Measurements from ENCODE around the gene VARS1. TPM values are rescaled to one million over a fixed set of nuclear protein-coding genes. Genes with fewer than 3 reads are reported as not detected.
"Not testable (repeated sequence)": the region's sequence is repeated elsewhere in the genome, so short reads cannot be mapped to it uniquely, and the experiment has no call there.

Gene VARS1
- total RNA-seq, 1 experiment from 2014 or later = 89.8 TPM

DNA sequence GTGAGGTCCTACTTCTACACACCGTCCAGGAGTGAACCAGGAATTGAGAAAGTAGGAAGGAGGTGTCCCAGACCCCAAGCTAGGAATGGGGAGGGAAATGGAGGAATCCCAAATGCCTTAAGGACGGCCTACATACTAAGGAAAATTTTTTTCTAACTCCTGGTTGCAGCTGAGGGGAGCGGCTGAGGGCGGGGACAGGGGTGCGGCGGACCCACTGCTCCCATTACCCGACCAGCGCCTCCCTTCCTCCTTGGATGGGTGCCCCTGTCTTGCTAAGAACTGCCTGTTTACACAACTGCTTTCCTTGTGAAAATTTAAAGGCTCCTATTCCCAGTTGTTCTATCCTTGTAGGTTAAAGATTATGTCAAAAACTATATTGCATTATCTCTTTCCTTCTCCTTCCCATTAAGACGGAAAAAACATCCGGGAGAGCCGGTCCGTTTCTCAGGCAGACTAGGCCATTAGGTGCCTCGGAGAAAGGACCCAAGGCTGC lies 31.3 kb upstream of the VARS1 start:
- ChIA-PET POLR2A (ENCODE audit: unreplicated experiment) (interaction anchor here (0.5 to 2.5 kb wide), 24 partner anchors 9 to 1767 kb away, joined by 3 to 54 read pairs (median 5); partner anchors contain the start of genes CLIC1, DDX39B, GPANK1 and HSPA1A), CTCF (interaction anchor here (0.6 to 1.1 kb wide), 4 partner anchors 12 to 52 kb away, joined by 3 to 7 read pairs (median 4); partner anchors contain the start of genes LSM2 and VARS1)
- H3K9ac ChIP-seq (ENCODE audit: low read length) = peak overlapping the region; percentile 66
- intact Hi-C loops (cut with micrococcal nuclease) = no loop called here
- ATAC-seq (peak; percentile 47), DNase-seq (no peak)
- H4K20me1 ChIP-seq (ENCODE audit: low read length) = peaks cover 21% of the 10 kb centered on the region
- peak overlapping the region; percentile 66 for H3K4me3 ChIP-seq (ENCODE audit: low read length)
- peak overlapping the region; percentile 89 for H3K4me2 ChIP-seq (ENCODE audit: low read length)
- H3K9me3 ChIP-seq (ENCODE audit: low read length) = no peaks in the 10 kb centered on the region
- no peaks in the 10 kb centered on the region for H3K36me3 ChIP-seq (ENCODE audit: low read depth, low read length)
- BruUV-seq (replicated peaks) = no TSS peak
- peaks cover 65% of the 10 kb centered on the region for H3K79me2 ChIP-seq (ENCODE audit: low read length)
- peak overlapping the region; percentile 57 for H2AFZ ChIP-seq (ENCODE audit: low read length)
- peak overlapping the region; percentile 82 for H3K27ac ChIP-seq (ENCODE audit: low read length)
- no peaks in the 10 kb centered on the region for H3K9me2 ChIP-seq (replicated peaks; ENCODE audit: low read length)
- H3F3A ChIP-seq (ENCODE audit: low read length, unreplicated experiment) = peaks cover 6% of the 10 kb centered on the region
- TF ChIP-seq, protein P1, sequence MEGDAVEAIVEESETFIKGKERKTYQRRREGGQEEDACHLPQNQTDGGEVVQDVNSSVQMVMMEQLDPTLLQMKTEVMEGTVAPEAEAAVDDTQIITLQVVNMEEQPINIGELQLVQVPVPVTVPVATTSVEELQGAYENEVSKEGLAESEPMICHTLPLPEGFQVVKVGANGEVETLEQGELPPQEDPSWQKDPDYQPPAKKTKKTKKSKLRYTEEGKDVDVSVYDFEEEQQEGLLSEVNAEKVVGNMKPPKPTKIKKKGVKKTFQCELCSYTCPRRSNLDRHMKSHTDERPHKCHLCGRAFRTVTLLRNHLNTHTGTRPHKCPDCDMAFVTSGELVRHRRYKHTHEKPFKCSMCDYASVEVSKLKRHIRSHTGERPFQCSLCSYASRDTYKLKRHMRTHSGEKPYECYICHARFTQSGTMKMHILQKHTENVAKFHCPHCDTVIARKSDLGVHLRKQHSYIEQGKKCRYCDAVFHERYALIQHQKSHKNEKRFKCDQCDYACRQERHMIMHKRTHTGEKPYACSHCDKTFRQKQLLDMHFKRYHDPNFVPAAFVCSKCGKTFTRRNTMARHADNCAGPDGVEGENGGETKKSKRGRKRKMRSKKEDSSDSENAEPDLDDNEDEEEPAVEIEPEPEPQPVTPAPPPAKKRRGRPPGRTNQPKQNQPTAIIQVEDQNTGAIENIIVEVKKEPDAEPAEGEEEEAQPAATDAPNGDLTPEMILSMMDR (conservative IDR thresholded peaks at IDR 0.05; ENCODE audit: low read depth, low read length) = no peak
- TF ChIP-seq EZH2phosphoT487 (IDR thresholded peaks at IDR 0.05; ENCODE audit: borderline replicate concordance, low read length) = no peak
- TF ChIP-seq EZH2 (IDR thresholded peaks at IDR 0.05; ENCODE audit: low read length, unreplicated experiment) = no peak
- H3K4me1 ChIP-seq (ENCODE audit: insufficient read depth, low read length) = peaks cover 47% of the 10 kb centered on the region
- H3K27me3 ChIP-seq (ENCODE audit: low read length) = no peaks in the 10 kb centered on the region

DNA sequence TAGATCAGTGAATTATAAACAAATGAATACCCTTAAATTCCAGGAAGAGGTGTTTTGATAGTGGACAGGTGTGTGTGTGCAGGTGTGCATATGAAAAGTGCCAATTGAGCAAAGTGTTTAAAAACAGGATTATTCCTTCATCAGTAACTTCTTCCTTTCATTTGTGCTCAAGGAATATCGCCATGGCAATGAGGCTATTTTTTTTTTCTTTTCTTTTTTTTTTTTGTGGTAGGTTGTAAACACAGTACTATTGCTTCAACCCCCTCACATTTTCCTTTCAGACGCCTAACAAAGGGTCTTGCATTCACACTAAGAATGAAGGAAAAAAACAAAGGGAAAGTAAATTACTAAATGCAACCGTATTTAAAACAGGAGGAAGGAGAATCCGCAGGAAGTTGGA lies 30.0 kb upstream of the VARS1 start:
- H3K79me2 ChIP-seq (ENCODE audit: low read length) = peaks cover 62% of the 10 kb centered on the region
- peak overlapping the region; percentile 5; the same call in 1 of the 2 replicates for H3K9ac ChIP-seq (ENCODE audit: low read length)
- peaks cover 14% of the 10 kb centered on the region for H4K20me1 ChIP-seq (ENCODE audit: low read length)
- peak overlapping the region; percentile 82 for H3K27ac ChIP-seq (ENCODE audit: low read length)
- H3K4me2 ChIP-seq (ENCODE audit: low read length) = peak overlapping the region; percentile 89
- TF ChIP-seq EZH2phosphoT487 (IDR thresholded peaks at IDR 0.05; ENCODE audit: borderline replicate concordance, low read length) (no peak), EZH2 (IDR thresholded peaks at IDR 0.05; ENCODE audit: low read length, unreplicated experiment) (no peak)
- TF ChIP-seq, protein P1 (conservative IDR thresholded peaks at IDR 0.05; ENCODE audit: low read depth, low read length) = no peak
- H3K9me3 ChIP-seq (ENCODE audit: low read length) = no peaks in the 10 kb centered on the region
- POLR2A ChIA-PET (ENCODE audit: unreplicated experiment) = interaction anchor here (0.8 to 2.5 kb wide), 2 partner anchors 10 to 11 kb away, joined by 5 to 54 read pairs; partner anchors contain the start of genes HSPA1A and HSPA1L
- no peaks in the 10 kb centered on the region for H3K36me3 ChIP-seq (ENCODE audit: low read depth, low read length)
- H3F3A ChIP-seq (ENCODE audit: low read length, unreplicated experiment) = peaks cover 12% of the 10 kb centered on the region
- no peaks in the 10 kb centered on the region for H3K9me2 ChIP-seq (replicated peaks; ENCODE audit: low read length)
- H3K4me1 ChIP-seq (ENCODE audit: insufficient read depth, low read length) = peaks cover 49% of the 10 kb centered on the region
- H3K27me3 ChIP-seq (ENCODE audit: low read length) = no peaks in the 10 kb centered on the region
- CTCF ChIA-PET = interaction anchor here (0.8 kb wide), 1 partner anchor 10 kb away, joined by 5 read pairs; the partner anchor contains the start of gene HSPA1A
- H3K4me3 ChIP-seq (ENCODE audit: low read length) = peak overlapping the region; percentile 58
- no TSS peak for BruUV-seq (replicated peaks)
- H2AFZ ChIP-seq (ENCODE audit: low read length) = no peak overlapping the region
- ATAC-seq (no peak), DNase-seq (no peak)
- intact Hi-C loops (cut with micrococcal nuclease) = no loop called here

DNA sequence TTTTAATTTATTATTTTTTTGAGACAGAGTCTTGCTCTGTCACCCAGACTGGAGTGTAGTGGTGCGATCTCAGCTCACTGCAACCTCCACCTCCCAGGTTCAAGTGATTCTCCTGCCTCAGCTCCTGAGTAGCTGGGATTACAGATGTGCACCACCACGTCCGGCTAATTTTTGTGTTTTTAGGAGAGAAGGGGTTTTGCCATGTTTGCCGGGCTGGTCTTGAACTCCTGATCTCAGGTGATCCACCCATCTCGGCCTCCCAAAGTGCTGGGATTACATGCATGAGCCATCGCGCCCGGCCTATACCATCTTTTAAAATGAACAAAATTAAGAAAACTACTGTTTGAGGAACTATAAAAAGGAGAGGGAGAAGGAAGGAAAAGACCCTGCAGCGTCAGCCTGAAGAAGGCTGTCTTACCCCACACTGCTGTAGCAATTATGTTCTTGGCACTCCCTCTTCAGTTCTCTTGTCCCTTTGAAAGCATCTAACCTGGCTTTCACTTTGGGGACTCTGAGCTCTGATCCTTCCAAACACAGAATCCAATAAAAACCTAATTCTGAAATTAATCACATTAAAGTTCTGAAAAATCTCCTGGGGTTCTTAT lies 28.1 kb upstream of the VARS1 start:
- Histone ChIP-seq H3F3A (ENCODE audit: low read length, unreplicated experiment) (peaks cover 13% of the 10 kb centered on the region), H3K79me2 (ENCODE audit: low read length) (peaks cover 67% of the 10 kb centered on the region), H3K4me1 (ENCODE audit: insufficient read depth, low read length) (peaks cover 62% of the 10 kb centered on the region), H4K20me1 (ENCODE audit: low read length) (peaks cover 15% of the 10 kb centered on the region; the same call in 1 of the 2 replicates), H3K4me2 (ENCODE audit: low read length) (peak overlapping the region; percentile 91; the same call in 1 of the 2 replicates)
- H3K4me3 ChIP-seq (ENCODE audit: low read length); H3K9ac ChIP-seq (ENCODE audit: low read length); H3K36me3 ChIP-seq (ENCODE audit: low read depth, low read length); H3K27ac ChIP-seq (ENCODE audit: low read length); H3K9me3 ChIP-seq (ENCODE audit: low read length); POLR2A ChIA-PET (ENCODE audit: unreplicated experiment); ATAC-seq; DNase-seq; H3K27me3 ChIP-seq (ENCODE audit: low read length); intact Hi-C loops (cut with micrococcal nuclease); H3K9me2 ChIP-seq (replicated peaks; ENCODE audit: low read length); H2AFZ ChIP-seq (ENCODE audit: low read length); CTCF ChIA-PET; BruUV-seq (replicated peaks): not testable (repeated sequence)

All from PC-3 (cell line).